Fibroblast of the aortic adventitia (primary cell): ENCODE data around the gene KEL. TPM values are rescaled to one million over a fixed set of nuclear protein-coding genes. Genes with fewer than 3 reads are reported as not detected.

Experiments
- DNase-seq: peaks from one replicate; pipeline ENCODE4 v3.0.0-alpha.2; 2010; ENCODE audit warnings: low read depth
- H3K4me3 ChIP-seq: 2 replicates; pipeline ENCODE4 v1.5.1; 2011; ENCODE audit warnings: low read depth, mild to moderate bottlenecking, control low read depth, low read length, moderate library complexity
- CTCF ChIP-seq: IDR thresholded peaks from 2 replicates; pipeline ENCODE4 v1.5.1; 2011; ENCODE audit warnings: mild to moderate bottlenecking, low read length, control low read depth, inconsistent platforms; ENCODE audit not compliant: insufficient read depth
- total RNA-seq: library from RNA; depleted of rRNA; stranded (reverse); fragments of >200 nt; gene quantifications from 2 replicates; pipeline ENCODE4 v1.2.3, GENCODE V29; 2012; ENCODE audit warnings: low replicate concordance

KEL gene
- total RNA-seq, 1 donor, result not detected

- no peak overlapping the region for H3K4me3 ChIP-seq
- no peak for TF ChIP-seq CTCF
- DNase-seq, result no peak
Observed at GRCh38 chr7:142905759-142906158, 56.4 kb downstream of the KEL start.

- TF ChIP-seq CTCF, result no peak
- H3K4me3 ChIP-seq, result no peak overlapping the region
- no peak for DNase-seq
Observed at GRCh38 chr7:142904128-142904527, 58.0 kb downstream of the KEL start.

GRCh38 chr7:142901426-142902259 is 60.5 kb downstream of the KEL start:
- no peak for TF ChIP-seq CTCF

GRCh38 chr7:142899661-142900060 is 62.5 kb downstream of the KEL start:
- no peak overlapping the region for H3K4me3 ChIP-seq
- TF ChIP-seq CTCF, result no peak
- DNase-seq, result no peak

More at GRCh38 chr7:142901426-142902259, 60.5 kb downstream of the KEL start:
- H3K4me3 ChIP-seq, result no peak overlapping the region
- DNase-seq, result no peak

GRCh38 chr7:142898377-142899170 is 63.6 kb downstream of the KEL start:
- H3K4me3 ChIP-seq, result no peak overlapping the region
- DNase-seq, result no peak
- no peak for TF ChIP-seq CTCF

- H3K4me3 ChIP-seq, result no peak overlapping the region
- no peak for DNase-seq
- no peak for TF ChIP-seq CTCF
Observed at GRCh38 chr7:142897691-142898090, 64.5 kb downstream of the KEL start.
